Glutamatergic neuron (in vitro differentiated cells): ENCODE data around the gene USP4. TPM values are rescaled to one million over a fixed set of nuclear protein-coding genes. Genes with fewer than 3 reads are reported as not detected.

ENCODE experiments used
- DNase-seq: peaks from one replicate; pipeline ENCODE4 v3.0.0; 2022
- H3K27ac Mint-ChIP-seq: one replicate; pipeline ENCODE4 v1.8.0; 2020; ENCODE audit warnings: mild to moderate bottlenecking, mixed read lengths, inconsistent platforms; ENCODE audit not compliant: unreplicated experiment
- H3K27me3 Mint-ChIP-seq: one replicate; pipeline ENCODE4 v1.8.0; 2020; ENCODE audit warnings: mild to moderate bottlenecking, moderate library complexity, mixed read lengths, inconsistent platforms; ENCODE audit not compliant: unreplicated experiment
- H3K36me3 Mint-ChIP-seq: one replicate; pipeline ENCODE4 v1.8.0; 2020; ENCODE audit warnings: mild to moderate bottlenecking, mixed read lengths, inconsistent platforms; ENCODE audit not compliant: unreplicated experiment
- H3K4me1 Mint-ChIP-seq: one replicate; pipeline ENCODE4 v1.8.0; 2020; ENCODE audit warnings: mild to moderate bottlenecking, low read depth, mixed read lengths, inconsistent platforms; ENCODE audit not compliant: unreplicated experiment
- H3K4me3 Mint-ChIP-seq: one replicate; pipeline ENCODE4 v1.8.0; 2020; ENCODE audit warnings: mild to moderate bottlenecking, mixed read lengths, inconsistent platforms; ENCODE audit not compliant: unreplicated experiment
- H3K9me3 Mint-ChIP-seq: one replicate; pipeline ENCODE4 v1.8.0; 2020; ENCODE audit warnings: mild to moderate bottlenecking, moderate library complexity, mixed read lengths, inconsistent platforms; ENCODE audit not compliant: unreplicated experiment
- CTCF ChIP-seq: fragments of 200-600 bp; sonication (generic); IDR thresholded peaks from one replicate; pipeline ENCODE4 v1.5.0; 2021; ENCODE audit not compliant: partially characterized antibody, unreplicated experiment
- long read RNA-seq: library from polyadenylated mRNA; unstranded; transcript quantifications from one replicate; pipeline ENCODE4 v2.0.0, GENCODE V29; 2020; ENCODE audit not compliant: unreplicated experiment
- total RNA-seq: library from RNA; stranded (reverse); fragmentation: NEBNext Ultra II Directional; extraction: Animal tissue kit (Norgen Biotek cat#: 25700); gene quantifications from one replicate; pipeline ENCODE4 v1.2.1, GENCODE V29; 2021; ENCODE audit not compliant: unreplicated experiment

Gene USP4
- 70.0 TPM for total RNA-seq
- long read RNA-seq, transcript USP4-201 (22 exons, 3,126 nt) = major isoform, 10 of 30 reads
- long read RNA-seq, partial matches to known transcripts = 6 of 30 reads
- long read RNA-seq, other reads (novel, unspliced or antisense) = 11 of 30 reads

GRCh38 chr3:49339941-49340800 is at the start of gene USP4:
TSS of gene USP4 (minus strand) at chr3:49340053. CDS start at chr3:49340024, 29 bp downstream.
- H3K4me1 Mint-ChIP-seq = peaks cover 10% of the 10 kb centered on the region
- peaks cover 4% of the 10 kb centered on the region for H3K9me3 Mint-ChIP-seq
- H3K36me3 Mint-ChIP-seq = no peaks in the 10 kb centered on the region
- H3K27ac Mint-ChIP-seq = peak within 1 kb of the TSS; percentile 94
- peak; percentile 82 for DNase-seq
- H3K4me3 Mint-ChIP-seq = peak within 1 kb of the TSS; percentile 86
- no peak for TF ChIP-seq CTCF
- H3K27me3 Mint-ChIP-seq = peaks cover 2% of the 10 kb centered on the region

GRCh38 chr3:49389297-49389696 is 49.4 kb upstream of the USP4 start:
- Mint-ChIP-seq H3K4me1 (peaks cover 3% of the 10 kb centered on the region), H3K4me3 (no peak overlapping the region), H3K36me3 (no peaks in the 10 kb centered on the region), H3K27me3 (peaks cover 2% of the 10 kb centered on the region), H3K27ac (no peak overlapping the region), H3K9me3 (peaks cover 2% of the 10 kb centered on the region)
- DNase-seq = no peak
- no peak for TF ChIP-seq CTCF

GRCh38 chr3:49388289-49388820 is 48.5 kb upstream of the USP4 start:
- no peaks in the 10 kb centered on the region for H3K9me3 Mint-ChIP-seq
- no peaks in the 10 kb centered on the region for H3K36me3 Mint-ChIP-seq
- H3K27ac Mint-ChIP-seq = no peak overlapping the region
- no peak for TF ChIP-seq CTCF
- DNase-seq = no peak
- H3K4me1 Mint-ChIP-seq = peaks cover 3% of the 10 kb centered on the region
- H3K27me3 Mint-ChIP-seq = peaks cover 2% of the 10 kb centered on the region
- no peak overlapping the region for H3K4me3 Mint-ChIP-seq

GRCh38 chr3:49387721-49388120 is 47.9 kb upstream of the USP4 start:
- no peak for DNase-seq
- H3K9me3 Mint-ChIP-seq = no peaks in the 10 kb centered on the region
- no peak for TF ChIP-seq CTCF
- no peak overlapping the region for H3K27ac Mint-ChIP-seq
- no peaks in the 10 kb centered on the region for H3K36me3 Mint-ChIP-seq
- H3K4me3 Mint-ChIP-seq = no peak overlapping the region
- H3K4me1 Mint-ChIP-seq = peaks cover 3% of the 10 kb centered on the region
- peaks cover 2% of the 10 kb centered on the region for H3K27me3 Mint-ChIP-seq
